ENCODE results near the gene PCBP3.

DNA sequence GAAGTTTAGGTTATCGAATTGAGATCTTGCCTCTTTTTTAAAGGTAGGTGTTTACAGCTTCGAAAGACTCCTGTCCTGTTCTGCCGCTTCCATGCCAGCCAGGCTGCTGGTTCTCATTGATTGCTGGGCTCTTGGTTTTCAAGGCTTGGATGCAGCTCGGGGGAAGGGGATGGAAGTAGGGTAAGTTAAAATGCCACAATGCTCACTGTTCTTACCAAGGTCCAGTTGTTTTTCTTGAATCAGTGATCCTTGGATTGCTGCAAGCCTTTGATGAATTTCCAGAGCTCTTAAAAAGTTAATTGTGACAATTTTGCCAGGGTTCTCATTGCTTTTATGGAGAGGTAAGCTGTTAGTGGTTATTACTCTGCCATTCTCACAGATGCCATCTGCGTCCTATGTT lies 74.9 kb downstream of the PCBP3 start:
- no peak for TF ChIP-seq CTCF (IDR thresholded peaks at IDR 0.05; ENCODE audit: poor library complexity, severe bottlenecking)
- no peak for TF ChIP-seq POLR2AphosphoS5 (IDR thresholded peaks at IDR 0.05)

Measured in neural cell (in vitro differentiated cells).